H1 (cell line): ENCODE data around the gene LEMD2. TPM values are rescaled to one million over a fixed set of nuclear protein-coding genes. Genes with fewer than 3 reads are reported as not detected.

Experiments
- ASH2L ChIP-seq: fragments of 200-600, 300-600 bp; sonication (generic); IDR thresholded peaks from one replicate; pipeline ENCODE4 v1.7.1; 2017; ENCODE audit warnings: low read length
- POU5F1 ChIP-seq: IDR thresholded peaks from 2 replicates; pipeline ENCODE4 v1.6.1; 2011; ENCODE audit warnings: low read depth, mild to moderate bottlenecking, low read length, moderate library complexity
- TAF1 ChIP-seq: IDR thresholded peaks from 2 replicates; pipeline ENCODE4 v1.6.1; 2011; ENCODE audit warnings: mild to moderate bottlenecking, low read depth, low read length
- polyA plus RNA-seq, 7 experiments: library from polyadenylated mRNA; depleted of rRNA in 3 of 7; stranded (reverse) in 5 of 7; unstranded in 2 of 7; fragments of >200 nt in 5 of 7; fragments of 200-250 nt in 2 of 7; gene quantifications; 1 replicate in 5 of 7; 2 replicates in 1 of 7; 4 replicates in 1 of 7; pipeline versions ENCODE4 v1.2.1 to v1.2.3, GENCODE V29; 2011 to 2013; ENCODE audit warnings: missing spikeins in 2 of 7, mixed read lengths in 2 of 7
- total RNA-seq: library from RNA; stranded (reverse); fragmentation: NEBNext Ultra II Directional; extraction: Animal tissue kit (Norgen Biotek cat#: 25700); gene quantifications from 2 replicates; pipeline ENCODE4 v1.2.1, GENCODE V29; 2021
- TF ChIP-seq, protein P1 (sequence below): fragments of 300-600 bp; sonication (generic); IDR thresholded peaks from 2 replicates; pipeline ENCODE4 v1.7.1; 2012; ENCODE audit warnings: low read length, moderate library complexity, mild to moderate bottlenecking, inconsistent platforms; ENCODE audit not compliant: insufficient replicate concordance

The LEMD2 gene
- total and polyA plus RNA-seq, 2 of the 8 experiments (the other 6 are each of a cell fraction or from before 2014, with no cell fraction given) = 32.7 to 57.3 TPM

DNA sequence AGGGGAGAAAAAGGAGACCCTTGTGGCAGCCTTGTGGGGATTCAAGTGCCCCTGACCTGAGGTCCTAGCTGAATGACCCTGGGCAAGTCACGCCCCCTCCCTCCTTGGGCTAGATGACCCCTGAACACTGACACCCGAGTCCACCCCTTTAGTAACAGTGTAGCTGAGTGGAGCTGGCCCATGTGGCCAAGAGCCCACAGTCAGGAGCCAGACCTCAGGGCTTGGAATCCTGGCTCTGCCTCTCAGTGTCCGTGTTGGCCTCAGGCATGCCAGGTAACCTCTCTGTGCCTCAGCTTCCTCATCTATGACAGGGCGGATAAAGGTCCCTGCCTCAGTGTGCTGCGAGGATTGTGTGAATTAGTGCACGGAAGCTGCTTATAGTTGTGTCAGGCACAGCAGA is 56.5 kb downstream of the LEMD2 start (continued):
- TF ChIP-seq, protein P1, sequence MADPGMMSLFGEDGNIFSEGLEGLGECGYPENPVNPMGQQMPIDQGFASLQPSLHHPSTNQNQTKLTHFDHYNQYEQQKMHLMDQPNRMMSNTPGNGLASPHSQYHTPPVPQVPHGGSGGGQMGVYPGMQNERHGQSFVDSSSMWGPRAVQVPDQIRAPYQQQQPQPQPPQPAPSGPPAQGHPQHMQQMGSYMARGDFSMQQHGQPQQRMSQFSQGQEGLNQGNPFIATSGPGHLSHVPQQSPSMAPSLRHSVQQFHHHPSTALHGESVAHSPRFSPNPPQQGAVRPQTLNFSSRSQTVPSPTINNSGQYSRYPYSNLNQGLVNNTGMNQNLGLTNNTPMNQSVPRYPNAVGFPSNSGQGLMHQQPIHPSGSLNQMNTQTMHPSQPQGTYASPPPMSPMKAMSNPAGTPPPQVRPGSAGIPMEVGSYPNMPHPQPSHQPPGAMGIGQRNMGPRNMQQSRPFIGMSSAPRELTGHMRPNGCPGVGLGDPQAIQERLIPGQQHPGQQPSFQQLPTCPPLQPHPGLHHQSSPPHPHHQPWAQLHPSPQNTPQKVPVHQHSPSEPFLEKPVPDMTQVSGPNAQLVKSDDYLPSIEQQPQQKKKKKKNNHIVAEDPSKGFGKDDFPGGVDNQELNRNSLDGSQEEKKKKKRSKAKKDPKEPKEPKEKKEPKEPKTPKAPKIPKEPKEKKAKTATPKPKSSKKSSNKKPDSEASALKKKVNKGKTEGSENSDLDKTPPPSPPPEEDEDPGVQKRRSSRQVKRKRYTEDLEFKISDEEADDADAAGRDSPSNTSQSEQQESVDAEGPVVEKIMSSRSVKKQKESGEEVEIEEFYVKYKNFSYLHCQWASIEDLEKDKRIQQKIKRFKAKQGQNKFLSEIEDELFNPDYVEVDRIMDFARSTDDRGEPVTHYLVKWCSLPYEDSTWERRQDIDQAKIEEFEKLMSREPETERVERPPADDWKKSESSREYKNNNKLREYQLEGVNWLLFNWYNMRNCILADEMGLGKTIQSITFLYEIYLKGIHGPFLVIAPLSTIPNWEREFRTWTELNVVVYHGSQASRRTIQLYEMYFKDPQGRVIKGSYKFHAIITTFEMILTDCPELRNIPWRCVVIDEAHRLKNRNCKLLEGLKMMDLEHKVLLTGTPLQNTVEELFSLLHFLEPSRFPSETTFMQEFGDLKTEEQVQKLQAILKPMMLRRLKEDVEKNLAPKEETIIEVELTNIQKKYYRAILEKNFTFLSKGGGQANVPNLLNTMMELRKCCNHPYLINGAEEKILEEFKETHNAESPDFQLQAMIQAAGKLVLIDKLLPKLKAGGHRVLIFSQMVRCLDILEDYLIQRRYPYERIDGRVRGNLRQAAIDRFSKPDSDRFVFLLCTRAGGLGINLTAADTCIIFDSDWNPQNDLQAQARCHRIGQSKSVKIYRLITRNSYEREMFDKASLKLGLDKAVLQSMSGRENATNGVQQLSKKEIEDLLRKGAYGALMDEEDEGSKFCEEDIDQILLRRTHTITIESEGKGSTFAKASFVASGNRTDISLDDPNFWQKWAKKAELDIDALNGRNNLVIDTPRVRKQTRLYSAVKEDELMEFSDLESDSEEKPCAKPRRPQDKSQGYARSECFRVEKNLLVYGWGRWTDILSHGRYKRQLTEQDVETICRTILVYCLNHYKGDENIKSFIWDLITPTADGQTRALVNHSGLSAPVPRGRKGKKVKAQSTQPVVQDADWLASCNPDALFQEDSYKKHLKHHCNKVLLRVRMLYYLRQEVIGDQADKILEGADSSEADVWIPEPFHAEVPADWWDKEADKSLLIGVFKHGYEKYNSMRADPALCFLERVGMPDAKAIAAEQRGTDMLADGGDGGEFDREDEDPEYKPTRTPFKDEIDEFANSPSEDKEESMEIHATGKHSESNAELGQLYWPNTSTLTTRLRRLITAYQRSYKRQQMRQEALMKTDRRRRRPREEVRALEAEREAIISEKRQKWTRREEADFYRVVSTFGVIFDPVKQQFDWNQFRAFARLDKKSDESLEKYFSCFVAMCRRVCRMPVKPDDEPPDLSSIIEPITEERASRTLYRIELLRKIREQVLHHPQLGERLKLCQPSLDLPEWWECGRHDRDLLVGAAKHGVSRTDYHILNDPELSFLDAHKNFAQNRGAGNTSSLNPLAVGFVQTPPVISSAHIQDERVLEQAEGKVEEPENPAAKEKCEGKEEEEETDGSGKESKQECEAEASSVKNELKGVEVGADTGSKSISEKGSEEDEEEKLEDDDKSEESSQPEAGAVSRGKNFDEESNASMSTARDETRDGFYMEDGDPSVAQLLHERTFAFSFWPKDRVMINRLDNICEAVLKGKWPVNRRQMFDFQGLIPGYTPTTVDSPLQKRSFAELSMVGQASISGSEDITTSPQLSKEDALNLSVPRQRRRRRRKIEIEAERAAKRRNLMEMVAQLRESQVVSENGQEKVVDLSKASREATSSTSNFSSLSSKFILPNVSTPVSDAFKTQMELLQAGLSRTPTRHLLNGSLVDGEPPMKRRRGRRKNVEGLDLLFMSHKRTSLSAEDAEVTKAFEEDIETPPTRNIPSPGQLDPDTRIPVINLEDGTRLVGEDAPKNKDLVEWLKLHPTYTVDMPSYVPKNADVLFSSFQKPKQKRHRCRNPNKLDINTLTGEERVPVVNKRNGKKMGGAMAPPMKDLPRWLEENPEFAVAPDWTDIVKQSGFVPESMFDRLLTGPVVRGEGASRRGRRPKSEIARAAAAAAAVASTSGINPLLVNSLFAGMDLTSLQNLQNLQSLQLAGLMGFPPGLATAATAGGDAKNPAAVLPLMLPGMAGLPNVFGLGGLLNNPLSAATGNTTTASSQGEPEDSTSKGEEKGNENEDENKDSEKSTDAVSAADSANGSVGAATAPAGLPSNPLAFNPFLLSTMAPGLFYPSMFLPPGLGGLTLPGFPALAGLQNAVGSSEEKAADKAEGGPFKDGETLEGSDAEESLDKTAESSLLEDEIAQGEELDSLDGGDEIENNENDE = no peak
- TF ChIP-seq POU5F1 = no peak
- TF ChIP-seq TAF1 = no peak
- no peak for TF ChIP-seq ASH2L
